ENCODE data around the gene TRIB2. TPM values are rescaled to one million over a fixed set of nuclear protein-coding genes. Genes with fewer than 3 reads are reported as not detected.
A peak's percentile ranks its signal among the peaks of the same experiment; 100 is the strongest.

TRIB2 gene
- total and polyA plus RNA-seq, 5 experiments from 2014 or later: 22.5 to 85.1 (median 30.5) TPM

- H3K27me3 Mint-ChIP-seq: peaks cover 0 to 8% (median 0%) of the 10 kb centered on the region in 5 donors
- H3K9me3 Mint-ChIP-seq: peaks cover 0 to 11% (median 6%) of the 10 kb centered on the region in 9 donors
- ATAC-seq: no peak
- no peak overlapping the region for H3K4me3 Mint-ChIP-seq
- POLR2A ChIA-PET: no interaction called here
- H3K36me3 Mint-ChIP-seq: peaks cover 0 to 12% (median 0%) of the 10 kb centered on the region in 3 donors
- no peak for DNase-seq
- peak overlapping the region in 1 of 10 donors; percentile 14 for H3K27ac Mint-ChIP-seq
- H3K4me1 Mint-ChIP-seq: peaks cover 0 to 6% (median 1%) of the 10 kb centered on the region in 4 donors
Observed at GRCh38 chr2:12683457-12684100, 33.2 kb upstream of the TRIB2 start.

GRCh38 chr2:12684471-12684936, 32.2 kb upstream of the TRIB2 start:
- Mint-ChIP-seq H3K36me3 (peaks cover 0 to 12% (median 0%) of the 10 kb centered on the region in 3 donors), H3K27ac (peak overlapping the region in 2 of 10 donors; percentile 14 to 45), H3K27me3 (peaks cover 0 to 8% (median 0%) of the 10 kb centered on the region in 5 donors), H3K9me3 (peaks cover under 1 to 10% (median 6%) of the 10 kb centered on the region in 9 donors), H3K4me3 (no peak overlapping the region), H3K4me1 (peaks cover 0 to 3% (median 1%) of the 10 kb centered on the region in 4 donors)
- no peak for ATAC-seq
- POLR2A ChIA-PET: interaction anchor here (0.6 to 1.1 kb wide), 2 partner anchors 16 to 232 kb away, joined by 3 read pairs; no protein-coding TSS in a partner anchor
- DNase-seq: no peak

GRCh38 chr2:12685145-12685544, 31.6 kb upstream of the TRIB2 start:
- DNase-seq: no peak
- peaks cover 0 to 8% (median 5%) of the 10 kb centered on the region in 9 donors for H3K9me3 Mint-ChIP-seq
- H3K27ac Mint-ChIP-seq: peak overlapping the region in 1 of 10 donors; percentile 45
- H3K36me3 Mint-ChIP-seq: peaks cover 0 to 6% (median 4%) of the 10 kb centered on the region in 3 donors
- peaks cover 0 to 3% (median under 1%) of the 10 kb centered on the region in 4 donors for H3K4me1 Mint-ChIP-seq
- H3K27me3 Mint-ChIP-seq: peaks cover 0 to 8% (median 0%) of the 10 kb centered on the region in 5 donors
- POLR2A ChIA-PET: interaction anchor here (1.1 kb wide), 1 partner anchor 17 kb away, joined by 3 read pairs; no protein-coding TSS in a partner anchor
- no peak for ATAC-seq
- H3K4me3 Mint-ChIP-seq: no peak overlapping the region

DNA sequence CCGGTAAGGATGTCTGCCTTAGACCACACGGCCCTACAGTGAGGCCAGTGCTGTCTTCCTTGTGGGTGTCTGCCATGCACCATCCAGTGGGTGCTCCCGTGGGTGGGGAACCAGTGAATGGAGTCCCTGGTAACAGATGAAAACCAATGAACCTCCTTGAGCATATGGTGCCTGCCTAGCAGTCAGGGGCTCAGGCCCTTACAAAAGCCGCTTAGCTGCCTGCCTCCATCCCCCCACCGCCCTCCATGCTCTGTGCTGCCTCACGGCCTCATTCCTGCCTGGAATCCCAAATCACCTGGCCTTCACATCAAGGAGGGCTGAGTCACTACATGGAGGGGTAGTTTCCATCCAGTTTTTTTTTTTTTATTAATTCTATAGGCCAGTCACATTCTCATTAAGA, 30.8 kb upstream of the TRIB2 start:
- H3K9me3 Mint-ChIP-seq: peaks cover 0 to 9% (median 5%) of the 10 kb centered on the region in 9 donors
- H3K36me3 Mint-ChIP-seq: peaks cover 0 to 4% (median 4%) of the 10 kb centered on the region in 3 donors
- peaks cover 0 to 8% (median 0%) of the 10 kb centered on the region in 5 donors for H3K27me3 Mint-ChIP-seq
- no peak overlapping the region for H3K4me3 Mint-ChIP-seq
- no peak for DNase-seq
- no peak overlapping the region for H3K27ac Mint-ChIP-seq
- POLR2A ChIA-PET: no interaction called here
- no peak for ATAC-seq
- H3K4me1 Mint-ChIP-seq: peaks cover 0 to 3% (median under 1%) of the 10 kb centered on the region in 4 donors

DNA sequence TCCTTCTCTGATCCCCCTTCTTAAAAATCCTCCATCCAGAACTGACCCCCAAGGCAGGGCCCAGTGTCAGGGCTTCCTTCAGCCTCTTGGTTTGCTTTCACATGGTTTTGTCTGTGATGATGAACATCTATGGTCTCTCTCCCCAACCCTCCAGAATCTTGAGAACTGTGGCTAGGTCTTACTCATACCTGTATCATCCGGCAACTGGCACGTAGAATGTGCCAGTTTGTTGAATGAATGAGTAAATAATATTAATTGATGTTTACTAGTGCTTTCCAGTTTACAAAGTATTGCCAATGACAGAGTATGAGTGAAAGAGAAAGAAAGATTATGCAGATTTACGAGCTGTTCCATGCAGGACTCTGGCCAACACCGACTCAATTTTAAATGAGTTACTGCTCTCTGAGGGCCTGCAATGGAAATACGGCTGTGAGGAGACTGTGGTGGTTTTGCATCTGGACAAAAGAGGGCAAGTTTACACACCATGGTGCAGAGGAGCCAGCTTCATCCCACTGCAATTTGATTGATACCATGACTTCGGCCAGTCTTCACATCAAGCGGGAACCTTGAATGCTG, 29.9 kb upstream of the TRIB2 start:
- H3K36me3 Mint-ChIP-seq: peaks cover 0 to 4% (median 0%) of the 10 kb centered on the region in 3 donors
- ATAC-seq: no peak
- no peak for DNase-seq
- H3K9me3 Mint-ChIP-seq: peaks cover 0 to 11% (median 5%) of the 10 kb centered on the region in 9 donors
- H3K27ac Mint-ChIP-seq: no peak overlapping the region
- H3K4me3 Mint-ChIP-seq: no peak overlapping the region
- H3K4me1 Mint-ChIP-seq: peaks cover 0 to 3% (median under 1%) of the 10 kb centered on the region in 4 donors
- H3K27me3 Mint-ChIP-seq: peaks cover 0 to 6% (median 0%) of the 10 kb centered on the region in 5 donors
- POLR2A ChIA-PET: no interaction called here

GRCh38 chr2:12688091-12688490, 28.6 kb upstream of the TRIB2 start:
- no peak for DNase-seq

DNA sequence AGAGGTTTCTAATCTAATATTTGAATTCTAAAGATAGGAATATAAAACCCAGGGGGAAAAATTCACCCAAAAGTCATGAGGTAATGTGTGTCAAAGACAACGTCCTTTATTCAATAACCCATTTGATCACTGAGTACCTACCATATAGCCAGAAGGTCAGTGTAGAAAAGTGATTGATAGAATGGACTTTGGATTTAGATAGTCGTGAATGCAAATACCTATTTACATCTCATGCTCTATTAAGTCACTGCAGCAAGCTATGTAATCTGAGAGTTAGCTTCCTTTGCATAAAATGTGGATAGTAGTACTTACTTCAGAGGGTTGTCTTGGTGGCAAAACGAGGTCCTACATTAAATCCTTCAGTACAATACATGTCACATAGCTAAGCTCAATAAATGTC, 27.8 kb upstream of the TRIB2 start:
- POLR2A ChIA-PET: no interaction called here
- H3K4me1 Mint-ChIP-seq: peaks cover 0 to 5% (median 1%) of the 10 kb centered on the region in 4 donors
- peaks cover 0 to 5% (median 0%) of the 10 kb centered on the region in 5 donors for H3K27me3 Mint-ChIP-seq
- no peak overlapping the region for H3K27ac Mint-ChIP-seq
- DNase-seq (no peak), ATAC-seq (no peak)
- peaks cover 0 to 17% (median 9%) of the 10 kb centered on the region in 9 donors for H3K9me3 Mint-ChIP-seq
- no peak overlapping the region for H3K4me3 Mint-ChIP-seq
- peaks cover 0 to 9% (median 5%) of the 10 kb centered on the region in 3 donors for H3K36me3 Mint-ChIP-seq

More at GRCh38 chr2:12688091-12688490, 28.6 kb upstream of the TRIB2 start:
- Mint-ChIP-seq H3K36me3 (peaks cover 0 to 9% (median 5%) of the 10 kb centered on the region in 3 donors), H3K4me3 (no peak overlapping the region), H3K9me3 (peaks cover 0 to 17% (median 9%) of the 10 kb centered on the region in 9 donors), H3K27me3 (peaks cover 0 to 5% (median 0%) of the 10 kb centered on the region in 5 donors), H3K4me1 (peaks cover 0 to 5% (median 1%) of the 10 kb centered on the region in 4 donors), H3K27ac (no peak overlapping the region)
- no peak for ATAC-seq
- POLR2A ChIA-PET: no interaction called here

- Mint-ChIP-seq H3K9me3 (peaks cover 0 to 17% (median 9%) of the 10 kb centered on the region in 9 donors), H3K4me1 (peaks cover 0 to 4% (median 0%) of the 10 kb centered on the region in 4 donors), H3K4me3 (no peak overlapping the region), H3K27me3 (no peaks in the 10 kb centered on the region), H3K36me3 (peaks cover 0 to 11% (median 5%) of the 10 kb centered on the region in 3 donors), H3K27ac (no peak overlapping the region)
- no peak for DNase-seq
- ATAC-seq: no peak
- POLR2A ChIA-PET: no interaction called here
Observed at GRCh38 chr2:12693509-12693908, 23.2 kb upstream of the TRIB2 start.

DNA sequence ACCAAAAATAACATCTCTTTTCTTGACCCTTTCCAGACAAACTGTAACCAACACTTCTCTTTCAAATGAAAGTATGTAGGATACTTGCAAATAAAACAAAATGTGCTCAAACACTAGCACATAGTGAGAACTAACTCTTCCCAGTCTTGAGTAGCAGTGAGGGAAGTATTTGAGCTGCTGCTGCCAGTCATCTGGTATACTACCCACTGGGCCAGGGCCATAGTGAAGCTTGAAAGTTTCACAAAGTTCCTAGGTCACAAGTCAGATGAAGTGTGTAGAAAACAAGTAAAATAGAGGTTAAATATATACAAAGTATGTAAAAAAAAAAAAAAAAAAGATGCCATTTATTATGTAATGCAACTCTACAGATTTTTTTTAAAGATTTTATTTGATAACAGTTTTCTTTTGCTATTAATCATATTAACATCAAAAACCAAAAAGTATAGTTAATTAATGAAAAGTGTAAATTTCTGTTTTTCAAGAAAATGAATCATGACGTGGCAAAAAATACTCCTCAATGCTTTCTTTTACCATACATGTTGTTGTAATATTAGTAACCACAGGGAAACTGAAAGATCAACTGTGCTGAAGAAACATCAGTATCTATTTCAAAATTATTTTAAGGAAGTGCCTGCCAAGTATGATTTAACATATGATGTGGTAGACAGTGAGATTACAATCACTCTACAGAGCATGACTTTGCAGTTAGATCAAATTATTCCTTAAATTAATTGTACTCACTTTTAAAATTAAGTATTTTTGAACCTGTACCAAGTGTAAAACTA, 21.6 kb upstream of the TRIB2 start:
- ATAC-seq: no peak
- H3K4me3 Mint-ChIP-seq: no peak overlapping the region
- POLR2A ChIA-PET: no interaction called here

GRCh38 chr2:12697617-12698016, 19.1 kb upstream of the TRIB2 start:
- ATAC-seq: no peak
- Mint-ChIP-seq H3K36me3 (peaks cover 0 to 3% (median 0%) of the 10 kb centered on the region in 3 donors), H3K4me1 (peaks cover 0 to 15% (median 5%) of the 10 kb centered on the region in 4 donors), H3K27ac (no peak overlapping the region), H3K27me3 (no peaks in the 10 kb centered on the region), H3K9me3 (peaks cover 0 to 4% (median 0%) of the 10 kb centered on the region in 9 donors), H3K4me3 (no peak overlapping the region)
- no peak for DNase-seq
- POLR2A ChIA-PET: no interaction called here

More for the DNA sequence above, 21.6 kb upstream of the TRIB2 start:
- Mint-ChIP-seq H3K4me1 (peaks cover 0 to 4% (median 0%) of the 10 kb centered on the region in 4 donors), H3K9me3 (peaks cover 0 to 9% (median 7%) of the 10 kb centered on the region in 9 donors), H3K27me3 (no peaks in the 10 kb centered on the region), H3K27ac (no peak overlapping the region), H3K36me3 (peaks cover 0 to 7% (median 5%) of the 10 kb centered on the region in 3 donors)
- no peak for DNase-seq

DNA sequence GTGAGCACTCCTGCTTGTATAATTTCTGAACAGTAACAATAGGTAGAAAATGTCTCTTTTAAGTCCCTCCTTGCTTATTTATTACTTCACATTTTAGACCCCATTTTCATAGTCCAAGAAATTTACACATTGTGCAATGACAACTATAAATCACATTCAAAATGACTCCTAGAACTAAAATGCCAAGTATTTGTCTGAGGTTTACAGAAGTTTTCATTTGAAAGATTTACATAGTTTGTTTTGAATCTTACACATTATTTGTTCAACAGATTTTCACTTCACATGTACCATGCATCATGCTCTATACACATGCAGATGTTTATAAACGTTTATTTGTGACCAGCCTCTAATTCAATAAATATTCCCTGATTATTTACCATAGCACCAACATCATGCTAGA, 15.7 kb upstream of the TRIB2 start:
- Mint-ChIP-seq H3K4me3 (no peak overlapping the region), H3K9me3 (peaks cover 0 to 3% (median 0%) of the 10 kb centered on the region in 9 donors), H3K27me3 (no peaks in the 10 kb centered on the region), H3K36me3 (no peaks in the 10 kb centered on the region), H3K27ac (no peak overlapping the region), H3K4me1 (peaks cover 5 to 33% (median 20%) of the 10 kb centered on the region in 4 donors)
- ATAC-seq (no peak), DNase-seq (no peak)
- POLR2A ChIA-PET: interaction anchor here (0.6 kb wide), 1 partner anchor 234 kb away, joined by 3 read pairs; no protein-coding TSS in a partner anchor

DNA sequence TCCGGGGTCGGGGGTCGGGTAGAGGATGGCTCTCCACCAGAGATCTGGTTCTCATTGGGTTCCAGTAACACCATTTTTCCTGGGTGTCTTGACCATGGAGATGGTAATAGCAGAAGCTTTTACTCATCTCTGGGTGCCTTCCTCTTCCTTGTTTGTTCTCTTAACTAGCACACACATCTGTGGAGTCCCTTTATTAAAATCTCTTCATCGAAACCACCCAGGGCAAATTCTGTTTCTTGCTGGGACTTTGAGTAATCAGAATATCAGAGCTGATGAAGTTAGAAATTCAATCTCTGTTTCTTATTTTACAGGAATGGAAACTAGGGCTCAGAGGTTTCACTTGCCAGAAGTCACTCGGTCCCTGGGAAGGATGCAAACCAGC, 15.0 kb upstream of the TRIB2 start:
- peak overlapping the region in 1 of 10 donors; percentile 17 for H3K27ac Mint-ChIP-seq
- DNase-seq (no peak), ATAC-seq (no peak)
- no peak overlapping the region for H3K4me3 Mint-ChIP-seq
- no peaks in the 10 kb centered on the region for H3K27me3 Mint-ChIP-seq
- peaks cover 5 to 33% (median 20%) of the 10 kb centered on the region in 4 donors for H3K4me1 Mint-ChIP-seq
- no peaks in the 10 kb centered on the region for H3K36me3 Mint-ChIP-seq
- H3K9me3 Mint-ChIP-seq: peaks cover 0 to 3% (median 0%) of the 10 kb centered on the region in 9 donors
- POLR2A ChIA-PET: interaction anchor here (0.6 kb wide), 1 partner anchor 234 kb away, joined by 3 read pairs; no protein-coding TSS in a partner anchor

Measured in naive thymus-derived CD8-positive, alpha-beta T cell (primary cell).